Measurements from ENCODE around the gene KSR1. TPM values are rescaled to one million over a fixed set of nuclear protein-coding genes. Genes with fewer than 3 reads are reported as not detected.

The KSR1 gene
- total RNA-seq, 2 donors from 2014 or later, result 13.9 to 16.5 TPM

DNA sequence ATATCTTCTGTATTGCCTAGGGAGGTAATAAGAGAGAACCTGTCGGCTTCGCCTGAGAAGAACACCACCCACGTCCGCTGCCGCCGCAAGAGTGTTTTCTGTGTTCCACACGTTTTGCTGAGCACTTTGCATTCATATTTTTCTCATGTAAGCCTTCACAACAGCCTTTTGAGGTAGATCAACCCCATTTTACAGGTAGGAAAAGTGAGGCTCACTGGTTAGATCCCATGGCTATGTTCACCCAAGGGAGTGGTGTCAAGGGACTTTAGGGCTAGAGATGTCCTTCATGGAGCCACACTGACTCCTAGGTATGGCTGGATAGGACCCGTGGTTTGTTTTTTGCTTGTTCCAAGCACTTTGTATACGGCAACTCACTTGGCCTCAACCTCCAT lies 87.7 kb downstream of the KSR1 start:
- no peaks in the 10 kb centered on the region for H3K27me3 ChIP-seq
- no peak overlapping the region for H3K9ac ChIP-seq (ENCODE audit: low read depth in 2 of 2, low read length in 2 of 2)
- TF ChIP-seq, protein P1, sequence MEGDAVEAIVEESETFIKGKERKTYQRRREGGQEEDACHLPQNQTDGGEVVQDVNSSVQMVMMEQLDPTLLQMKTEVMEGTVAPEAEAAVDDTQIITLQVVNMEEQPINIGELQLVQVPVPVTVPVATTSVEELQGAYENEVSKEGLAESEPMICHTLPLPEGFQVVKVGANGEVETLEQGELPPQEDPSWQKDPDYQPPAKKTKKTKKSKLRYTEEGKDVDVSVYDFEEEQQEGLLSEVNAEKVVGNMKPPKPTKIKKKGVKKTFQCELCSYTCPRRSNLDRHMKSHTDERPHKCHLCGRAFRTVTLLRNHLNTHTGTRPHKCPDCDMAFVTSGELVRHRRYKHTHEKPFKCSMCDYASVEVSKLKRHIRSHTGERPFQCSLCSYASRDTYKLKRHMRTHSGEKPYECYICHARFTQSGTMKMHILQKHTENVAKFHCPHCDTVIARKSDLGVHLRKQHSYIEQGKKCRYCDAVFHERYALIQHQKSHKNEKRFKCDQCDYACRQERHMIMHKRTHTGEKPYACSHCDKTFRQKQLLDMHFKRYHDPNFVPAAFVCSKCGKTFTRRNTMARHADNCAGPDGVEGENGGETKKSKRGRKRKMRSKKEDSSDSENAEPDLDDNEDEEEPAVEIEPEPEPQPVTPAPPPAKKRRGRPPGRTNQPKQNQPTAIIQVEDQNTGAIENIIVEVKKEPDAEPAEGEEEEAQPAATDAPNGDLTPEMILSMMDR (IDR thresholded peaks at IDR 0.05), result no peak
- no peak overlapping the region for H3K4me3 ChIP-seq
- no peaks in the 10 kb centered on the region for H3K4me1 ChIP-seq
- H3K9me3 ChIP-seq, result no peaks in the 10 kb centered on the region
- DNase-seq, result no peak
- no peaks in the 10 kb centered on the region for H3K36me3 ChIP-seq
- H3K27ac ChIP-seq, result no peak overlapping the region
- intact Hi-C loops (cut with DNase I), result no loop called here

DNA sequence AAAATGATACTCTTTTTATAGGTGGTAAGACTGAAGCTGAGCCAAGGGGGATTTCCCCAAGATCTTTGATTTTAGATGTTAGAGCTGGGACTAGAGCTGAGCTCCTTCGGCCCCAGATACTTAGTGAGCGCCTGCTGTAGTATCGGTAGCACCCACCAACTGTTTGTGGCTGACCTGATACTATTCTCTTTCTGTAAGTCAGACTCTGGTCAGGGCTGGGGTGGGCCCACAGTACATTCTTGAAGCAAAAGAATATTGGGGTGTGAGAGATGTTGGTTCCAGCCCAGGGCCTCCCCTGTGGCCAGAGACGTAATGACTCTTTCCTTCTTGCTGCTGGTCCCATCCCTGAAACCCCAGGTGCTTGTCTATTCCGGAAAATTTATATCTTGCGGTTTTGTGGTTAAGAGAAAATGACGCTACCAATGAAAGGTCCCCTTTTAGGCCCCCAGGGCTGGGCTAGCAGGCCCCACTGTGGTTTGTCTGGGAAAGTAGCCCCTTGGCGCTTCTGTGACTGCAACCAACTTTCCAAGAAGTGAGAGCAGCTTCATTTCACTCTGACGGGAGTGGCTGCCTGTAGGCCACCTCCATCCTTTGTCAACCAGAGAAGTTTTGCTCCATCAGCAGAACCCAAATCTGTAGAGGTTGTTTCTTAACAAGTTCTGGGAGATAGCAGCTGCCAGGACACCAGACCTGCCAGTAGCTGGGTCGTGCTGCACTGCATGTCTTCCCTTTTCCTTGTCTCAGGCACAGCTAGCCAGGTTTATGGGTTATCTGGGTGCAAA lies 88.3 kb downstream of the KSR1 start:
- intact Hi-C loops (cut with DNase I), result no loop called here
- H3K4me3 ChIP-seq, result no peak overlapping the region
- H3K27ac ChIP-seq, result no peak overlapping the region
- H3K9me3 ChIP-seq, result no peaks in the 10 kb centered on the region
- no peaks in the 10 kb centered on the region for H3K27me3 ChIP-seq
- no peak overlapping the region for H3K9ac ChIP-seq (ENCODE audit: low read depth in 2 of 2, low read length in 2 of 2)
- H3K36me3 ChIP-seq, result no peaks in the 10 kb centered on the region
- H3K4me1 ChIP-seq, result no peaks in the 10 kb centered on the region
- TF ChIP-seq, protein P1 (IDR thresholded peaks at IDR 0.05), result no peak
- no peak for DNase-seq

DNA sequence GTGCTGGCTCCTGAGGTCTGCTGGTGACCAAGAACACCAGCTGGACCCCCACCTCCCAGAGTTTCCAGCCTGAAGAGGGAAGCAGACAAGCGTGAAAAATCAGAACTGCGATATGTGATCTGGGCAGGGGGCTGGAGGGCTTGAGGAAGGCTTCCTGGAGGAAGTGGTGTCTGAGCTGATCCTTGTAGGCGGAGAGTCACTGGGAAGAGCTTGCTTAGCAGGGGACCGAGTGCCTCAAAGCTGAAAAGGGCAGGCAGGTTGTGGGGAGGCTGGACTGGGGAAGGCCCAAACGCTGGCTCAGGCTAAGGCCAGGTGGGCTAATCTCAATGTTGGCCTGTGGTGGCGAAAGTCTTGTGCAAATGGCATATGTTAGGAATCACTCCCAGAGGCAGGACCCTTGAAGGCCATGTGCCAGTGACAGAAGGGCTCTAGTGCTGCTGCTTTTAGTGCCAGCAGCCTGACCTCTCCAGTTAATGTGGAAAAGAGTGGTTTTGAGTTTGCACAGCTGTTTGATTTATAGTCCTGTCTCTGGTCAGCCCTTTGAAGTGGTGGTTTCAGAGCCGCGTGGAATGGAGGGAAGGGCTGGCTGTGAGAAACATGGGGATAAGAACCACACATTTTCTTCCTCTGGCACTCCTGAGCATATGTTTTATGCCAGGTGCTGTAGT lies 89.4 kb downstream of the KSR1 start:
- intact Hi-C loops (cut with DNase I), result no loop called here
- no peak for DNase-seq
- no peaks in the 10 kb centered on the region for H3K36me3 ChIP-seq
- TF ChIP-seq, protein P1 (IDR thresholded peaks at IDR 0.05), result no peak
- no peaks in the 10 kb centered on the region for H3K27me3 ChIP-seq
- H3K27ac ChIP-seq, result no peak overlapping the region
- no peaks in the 10 kb centered on the region for H3K9me3 ChIP-seq
- no peak overlapping the region for H3K9ac ChIP-seq (ENCODE audit: low read depth in 2 of 2, low read length in 2 of 2)
- no peak overlapping the region for H3K4me3 ChIP-seq
- H3K4me1 ChIP-seq, result no peaks in the 10 kb centered on the region

DNA sequence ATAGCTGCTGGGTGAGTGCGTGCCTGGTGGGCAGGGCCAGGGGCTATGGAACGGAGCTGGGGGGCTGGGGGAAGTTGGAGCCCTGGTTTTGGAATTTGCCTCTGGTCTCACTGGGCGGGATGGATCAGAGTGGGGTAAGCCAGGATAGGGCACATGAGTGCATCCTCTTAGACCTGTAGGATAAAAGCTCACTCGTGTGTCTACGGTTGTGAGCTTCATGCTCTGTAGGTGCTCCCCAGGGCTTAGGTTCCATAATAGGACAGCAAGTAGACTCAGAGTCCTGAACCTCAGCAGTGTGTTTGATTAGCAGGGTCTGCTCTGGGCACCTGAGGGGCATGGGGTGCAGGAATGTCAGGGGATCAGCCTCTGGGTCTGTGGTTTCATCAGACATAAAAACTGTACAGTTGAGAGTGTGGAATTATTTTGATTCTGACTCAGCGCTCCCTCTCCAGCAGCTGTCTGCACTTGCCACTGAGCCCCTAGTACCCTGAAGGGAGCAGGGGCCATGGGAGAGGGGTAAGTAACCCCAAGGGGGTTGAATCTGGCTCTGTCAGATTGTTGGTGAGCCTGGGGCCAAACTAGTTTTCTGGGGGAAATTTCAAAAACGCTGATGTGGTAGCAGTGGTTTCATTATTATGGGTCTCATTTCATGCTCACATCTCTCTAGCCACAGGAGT lies 90.5 kb downstream of the KSR1 start:
- TF ChIP-seq, protein P1 (IDR thresholded peaks at IDR 0.05), result no peak
- Histone ChIP-seq H3K4me1 (peaks cover 1% of the 10 kb centered on the region), H3K9me3 (no peaks in the 10 kb centered on the region), H3K27ac (no peak overlapping the region), H3K9ac (ENCODE audit: low read depth in 2 of 2, low read length in 2 of 2) (no peak overlapping the region), H3K36me3 (no peaks in the 10 kb centered on the region), H3K27me3 (no peaks in the 10 kb centered on the region), H3K4me3 (no peak overlapping the region)
- DNase-seq, result no peak
- intact Hi-C loops (cut with DNase I), result no loop called here

DNA sequence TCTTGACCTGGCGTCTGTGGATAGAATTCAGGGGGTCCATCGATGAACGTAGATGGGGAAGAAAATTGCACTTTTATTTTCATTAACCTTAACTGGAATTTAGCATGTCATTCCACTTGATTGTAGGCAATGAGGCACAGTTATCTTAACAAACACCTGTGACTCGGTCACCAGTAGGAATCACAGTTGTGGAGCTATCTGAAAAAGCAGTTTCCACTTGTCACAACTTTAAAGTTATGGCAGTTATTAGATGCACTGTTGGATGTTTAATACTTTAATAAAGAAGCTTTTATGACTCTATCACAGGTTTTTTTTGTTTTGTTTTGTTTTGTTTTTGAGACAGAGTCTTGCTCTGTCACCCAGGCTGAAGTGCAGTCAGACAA lies 91.0 kb downstream of the KSR1 start:
- H3K36me3 ChIP-seq, result no peaks in the 10 kb centered on the region
- H3K9me3 ChIP-seq, result no peaks in the 10 kb centered on the region
- H3K4me3 ChIP-seq, result no peak overlapping the region
- TF ChIP-seq, protein P1 (IDR thresholded peaks at IDR 0.05), result no peak
- H3K27me3 ChIP-seq, result no peaks in the 10 kb centered on the region
- no peak for DNase-seq
- H3K9ac ChIP-seq (ENCODE audit: low read depth in 2 of 2, low read length in 2 of 2), result no peak overlapping the region
- H3K27ac ChIP-seq, result no peak overlapping the region
- H3K4me1 ChIP-seq, result peaks cover 5% of the 10 kb centered on the region
- intact Hi-C loops (cut with DNase I), result no loop called here
